ENCODE results near the gene CUZD1.

CUZD1 gene

GRCh38 chr10:122821808-122822207, 23.8 kb downstream of the CUZD1 start:
- DNase-seq (ENCODE audit: low read depth in 3 of 3, low spot score in 1 of 3), result no peak

GRCh38 chr10:122815458-122815857, 30.2 kb downstream of the CUZD1 start:
- no peak for DNase-seq (ENCODE audit: low read depth in 3 of 3, low spot score in 1 of 3)

- no peak for DNase-seq (ENCODE audit: low read depth in 3 of 3, low spot score in 1 of 3)
Measured at GRCh38 chr10:122814493-122814892, 31.2 kb downstream of the CUZD1 start.

- DNase-seq (ENCODE audit: low read depth in 3 of 3, low spot score in 1 of 3), result no peak
Measured at GRCh38 chr10:122812751-122813150, 32.9 kb downstream of the CUZD1 start.

GRCh38 chr10:122802282-122802681, 43.4 kb downstream of the CUZD1 start:
- DNase-seq (ENCODE audit: low read depth in 3 of 3, low spot score in 1 of 3), result no peak

GRCh38 chr10:122798704-122799231, 46.9 kb downstream of the CUZD1 start:
- DNase-seq (ENCODE audit: low read depth in 3 of 3, low spot score in 1 of 3), result no peak

GRCh38 chr10:122796796-122797195, 48.9 kb downstream of the CUZD1 start:
- no peak for DNase-seq (ENCODE audit: low read depth in 3 of 3, low spot score in 1 of 3)

GRCh38 chr10:122795924-122796323, 49.7 kb downstream of the CUZD1 start:
- DNase-seq (ENCODE audit: low read depth in 3 of 3, low spot score in 1 of 3), result no peak

- DNase-seq (ENCODE audit: low read depth in 3 of 3, low spot score in 1 of 3), result no peak
Measured at GRCh38 chr10:122786269-122786668, 59.4 kb downstream of the CUZD1 start.

- DNase-seq (ENCODE audit: low read depth in 3 of 3, low spot score in 1 of 3), result no peak
Measured at GRCh38 chr10:122782911-122783310, 62.7 kb downstream of the CUZD1 start.
